Psoas muscle (tissue), 8 donors: Measurements from ENCODE around the gene CMTM5. TPM values are rescaled to one million over a fixed set of nuclear protein-coding genes. Genes with fewer than 3 reads are reported as not detected.
A peak's percentile ranks its signal among the peaks of the same experiment; 100 is the strongest.

Experiments
- ATAC-seq, 4 donors: fragments of 200-7000 bp; cut with Tn5 transposase; one replicate each; pipeline ENCODE4 v1.9.1; 2020; ENCODE audit warnings: moderate library complexity in 3 of 4, mild to moderate bottlenecking in 2 of 4
- DNase-seq, 2 donors: peaks; one replicate each; pipeline ENCODE4 v3.0.0-alpha.2; 2020
- H3K27ac ChIP-seq: fragments of 200-600 bp; one replicate; pipeline ENCODE4 v1.8.0; 2022
- H3K27me3 ChIP-seq, 3 donors: fragments of 200-600 bp in 1 of 3; one replicate each; pipeline versions ENCODE4 v1.6.1 to v1.8.0; 2013 to 2022; ENCODE audit warnings: low read length in 2 of 3, mild to moderate bottlenecking in 2 of 3, moderate library complexity in 1 of 3; ENCODE audit not compliant: insufficient read depth in 3 of 3
- H3K36me3 ChIP-seq, 2 donors: fragments of 200-600 bp in 1 of 2; one replicate each; pipeline versions ENCODE4 v1.6.1 to v1.8.0; 2013 to 2022; ENCODE audit warnings: low read depth in 1 of 2, mild to moderate bottlenecking in 1 of 2, moderate library complexity in 1 of 2; ENCODE audit not compliant: insufficient read depth in 1 of 2
- H3K4me1 ChIP-seq: fragments of 200-600 bp; one replicate; pipeline ENCODE4 v1.8.0; 2022
- H3K4me3 ChIP-seq: fragments of 200-600 bp; one replicate; pipeline ENCODE4 v1.8.0; 2022; ENCODE audit warnings: mild to moderate bottlenecking
- H3K9me3 ChIP-seq: fragments of 200-600 bp; one replicate; pipeline ENCODE4 v1.8.0; 2022
- WGBS, 3 donors: extraction: QIAGEN DNeasy Blood & Tissue Kit; methylation state at CpG; one replicate each; pipeline versions ENCODE4 v1.1.6 to v1.1.7; 2013; 5-methylcytosine and 5-hydroxymethylcytosine counted together
- intact Hi-C, 2 donors: fragments of 100-400 bp; cut with DNase I; formaldehyde crosslinking; loops; one replicate each; pipeline versions ENCODE4 v1.11.0 to v1.14.2; 2022
- long read RNA-seq, 2 donors: library from polyadenylated mRNA; unstranded; transcript quantifications; one replicate each; pipeline ENCODE4 v2.0.0, GENCODE V29; 2021
- polyA plus RNA-seq, 3 donors: library from polyadenylated mRNA; stranded (reverse); fragments of 200-250 nt; gene quantifications; one replicate each; pipeline ENCODE4 v1.2.3, GENCODE V29; 2013
- total RNA-seq, 4 donors: library from RNA; stranded (reverse); fragmentation: NEBNext Ultra II Directional in 2 of 4; extraction: Animal tissue kit (Norgen Biotek cat#: 25700) in 2 of 4; gene quantifications; one replicate each; pipeline versions ENCODE4 v1.2.1 to v1.2.4, GENCODE V29; 2021 to 2023
- TF ChIP-seq, protein P1 (sequence below): fragments of 200-600 bp; IDR thresholded peaks from one replicate; pipeline ENCODE4 v1.8.0; 2022; ENCODE audit warnings: antibody characterized with exemption
- donor health status: healthy with polysubstance abuse.
- donor health status: DM: no; HTN: no; CAD: no; lungs with moderate emphysema.
- donor health status: Bipolar disorder and iron deficiency.
- donor health status: healthy.
- donor health status: DM: yes; HTN: yes; CAD: no.
- donor health status: DM: no; HTN: no; CAD: no.
- donor health status: DM: no; HTN: no; CAD: no.
- donor health status: DM: yes; HTN: yes; CAD: no.

CMTM5 gene, protein sequence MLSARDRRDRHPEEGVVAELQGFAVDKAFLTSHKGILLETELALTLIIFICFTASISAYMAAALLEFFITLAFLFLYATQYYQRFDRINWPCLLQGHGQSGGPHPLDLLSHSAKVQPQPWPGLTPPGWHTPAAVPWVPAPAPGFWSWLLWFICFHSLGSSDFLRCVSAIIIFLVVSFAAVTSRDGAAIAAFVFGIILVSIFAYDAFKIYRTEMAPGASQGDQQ
- not detected for total RNA-seq
- polyA plus RNA-seq = under 1 TPM; 0.20 to 0.63 (median 0.32) TPM
- long read RNA-seq, donor 1 = 0 reads
- long read RNA-seq, donor 2 = 0 reads

DNA sequence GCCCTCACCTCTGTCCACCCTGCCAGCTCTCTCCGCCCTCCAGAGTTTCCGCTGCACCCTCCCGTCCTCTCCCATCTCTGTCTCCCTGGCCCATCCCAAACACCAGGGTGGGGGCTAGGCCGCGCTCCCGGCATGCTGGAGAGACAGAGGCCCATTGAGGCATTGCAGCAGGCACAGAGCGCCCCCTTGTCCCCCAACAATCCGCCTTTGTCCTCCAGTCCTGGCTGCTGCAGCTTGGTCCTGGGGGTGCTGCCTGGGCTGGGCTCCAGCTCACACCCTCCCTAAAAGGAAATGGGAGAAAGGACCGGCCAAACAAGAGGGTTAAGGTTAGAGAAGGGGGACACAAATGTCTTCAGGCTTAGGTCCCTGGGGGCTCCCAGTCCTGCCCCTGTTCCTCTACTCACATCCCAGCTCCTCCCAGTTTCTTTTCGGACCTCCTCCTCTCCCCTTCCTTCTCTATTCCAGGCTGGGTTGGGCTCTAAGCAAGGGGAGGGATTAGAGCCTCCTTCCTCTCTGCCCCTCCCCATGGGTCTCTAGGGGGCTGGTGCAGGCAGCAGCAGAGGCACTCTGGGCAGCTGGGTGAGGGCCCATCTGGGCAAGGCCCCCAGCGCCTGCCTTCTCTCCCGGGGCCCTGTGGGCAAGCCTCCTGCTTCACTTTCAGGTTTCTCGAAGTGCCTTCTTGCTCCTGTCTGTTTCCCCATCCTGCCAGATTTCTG is at the start of gene CMTM5:
TSS of gene CMTM5 (plus strand) at position 565 of the 716 bp plus-strand sequence. CDS start 206 bp downstream, outside the sequence.
- Histone ChIP-seq H3K4me3 (no peak within 1 kb of the TSS), H3K36me3 (peaks cover 0 to 12% of the 10 kb centered on the region in 2 donors), H3K27ac (no peak within 1 kb of the TSS), H3K4me1 (no peaks in the 10 kb centered on the region), H3K9me3 (no peaks in the 10 kb centered on the region), H3K27me3 (peaks cover 0 to 5% (median 0%) of the 10 kb centered on the region in 3 donors)
- intact Hi-C loops = loop anchor here in 1 of 2 donors (5.0 kb wide), 1 partner anchor 49 kb away; no protein-coding TSS in a partner anchor
- ATAC-seq (peak in 2 of 4 donors; percentile 5 to 8), DNase-seq (no peak)
- TF ChIP-seq, protein P1, sequence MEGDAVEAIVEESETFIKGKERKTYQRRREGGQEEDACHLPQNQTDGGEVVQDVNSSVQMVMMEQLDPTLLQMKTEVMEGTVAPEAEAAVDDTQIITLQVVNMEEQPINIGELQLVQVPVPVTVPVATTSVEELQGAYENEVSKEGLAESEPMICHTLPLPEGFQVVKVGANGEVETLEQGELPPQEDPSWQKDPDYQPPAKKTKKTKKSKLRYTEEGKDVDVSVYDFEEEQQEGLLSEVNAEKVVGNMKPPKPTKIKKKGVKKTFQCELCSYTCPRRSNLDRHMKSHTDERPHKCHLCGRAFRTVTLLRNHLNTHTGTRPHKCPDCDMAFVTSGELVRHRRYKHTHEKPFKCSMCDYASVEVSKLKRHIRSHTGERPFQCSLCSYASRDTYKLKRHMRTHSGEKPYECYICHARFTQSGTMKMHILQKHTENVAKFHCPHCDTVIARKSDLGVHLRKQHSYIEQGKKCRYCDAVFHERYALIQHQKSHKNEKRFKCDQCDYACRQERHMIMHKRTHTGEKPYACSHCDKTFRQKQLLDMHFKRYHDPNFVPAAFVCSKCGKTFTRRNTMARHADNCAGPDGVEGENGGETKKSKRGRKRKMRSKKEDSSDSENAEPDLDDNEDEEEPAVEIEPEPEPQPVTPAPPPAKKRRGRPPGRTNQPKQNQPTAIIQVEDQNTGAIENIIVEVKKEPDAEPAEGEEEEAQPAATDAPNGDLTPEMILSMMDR = no peak
- 38 to 41% (median 39%) methylated on average over 12 to 13 of the region's 13 CpGs for WGBS, 3 donors

DNA sequence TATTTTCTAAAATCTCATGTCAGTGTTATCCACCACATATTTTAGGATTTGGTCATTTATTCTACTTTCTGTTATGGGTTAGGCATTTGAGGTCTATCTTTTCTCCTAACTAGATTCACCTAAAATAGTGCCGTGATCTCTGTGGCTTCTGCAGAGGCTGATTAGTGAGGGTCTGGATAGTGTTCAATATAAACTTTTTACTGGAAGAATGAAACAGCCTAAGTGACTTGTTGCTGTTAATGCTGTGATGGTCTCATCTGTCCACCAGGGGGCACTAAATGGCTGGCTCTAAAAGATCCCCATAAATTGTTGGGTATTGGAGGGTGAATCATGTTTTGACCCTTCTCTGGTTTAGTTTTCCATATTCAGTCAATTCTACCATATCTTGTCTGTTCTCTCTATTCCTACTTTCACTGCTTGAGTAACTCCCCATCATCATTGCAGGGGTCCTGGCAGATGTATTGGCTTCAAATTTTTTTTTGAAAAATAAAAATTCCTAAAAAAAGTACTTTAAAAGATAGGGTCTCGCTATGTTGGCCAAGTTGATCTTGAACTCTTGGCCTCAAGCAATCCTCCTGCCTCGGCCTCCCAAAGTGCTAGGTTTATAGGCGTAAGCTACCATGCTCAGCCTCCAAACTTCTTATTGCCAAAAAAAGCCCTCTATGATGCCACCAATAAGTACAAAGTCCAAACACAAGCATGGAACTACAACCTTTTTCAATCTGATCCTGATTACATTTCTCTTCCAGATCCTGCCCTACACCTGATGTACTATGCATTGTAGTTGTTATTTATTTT is 48.7 kb upstream of the CMTM5 start:
- Histone ChIP-seq H3K9me3 (no peaks in the 10 kb centered on the region), H3K4me3 (no peak overlapping the region), H3K4me1 (peaks cover 6% of the 10 kb centered on the region), H3K27me3 (no peaks in the 10 kb centered on the region), H3K36me3 (peaks cover 5 to 29% of the 10 kb centered on the region in 2 donors), H3K27ac (no peak overlapping the region)
- WGBS, 3 donors = 40 to 43% (median 42%) methylated on average over 4 of the region's 4 CpGs
- TF ChIP-seq, protein P1 = peak; percentile 90
- DNase-seq (peak in 1 of 2 donors; percentile 47), ATAC-seq (peak; percentile 72 to 88 (median 76))
- intact Hi-C loops = loop anchor here (2.0 to 10.0 kb wide), 5 partner anchors 49 to 234 kb away; partner anchors contain the start of genes CMTM5 (in 1 of the 2), THTPA (in 1 of the 2) and ZFHX2 (in 1 of the 2)

DNA sequence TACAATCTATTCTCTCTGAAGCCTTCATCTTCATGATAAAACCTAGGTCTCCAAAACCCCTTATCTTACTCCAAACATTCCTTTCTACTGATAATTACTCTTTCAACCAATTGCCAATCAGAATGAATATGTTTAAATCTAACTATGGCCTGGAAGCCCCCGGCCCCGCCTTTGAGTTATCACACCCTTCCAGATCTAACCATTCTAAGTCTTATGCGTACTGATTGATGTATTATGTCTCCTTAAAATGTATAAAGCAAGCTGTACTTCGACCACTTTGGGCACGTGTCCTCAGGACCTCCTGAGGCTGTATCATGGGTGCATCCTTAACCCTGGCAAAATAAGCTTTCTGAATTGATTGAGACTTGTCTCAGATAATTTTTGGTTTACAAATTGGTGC is 41.2 kb upstream of the CMTM5 start:
- DNase-seq (no peak), ATAC-seq (no peak)
- intact Hi-C loops = no loop called here
- Histone ChIP-seq H3K27ac (no peak overlapping the region), H3K36me3 (no peaks in the 10 kb centered on the region), H3K27me3 (peaks cover 0 to 3% (median 0%) of the 10 kb centered on the region in 3 donors), H3K4me3 (no peak overlapping the region), H3K9me3 (no peaks in the 10 kb centered on the region), H3K4me1 (no peaks in the 10 kb centered on the region)
- TF ChIP-seq, protein P1 = no peak
- 84 to 86% (median 85%) methylated on average over 5 of the region's 5 CpGs for WGBS, 3 donors

DNA sequence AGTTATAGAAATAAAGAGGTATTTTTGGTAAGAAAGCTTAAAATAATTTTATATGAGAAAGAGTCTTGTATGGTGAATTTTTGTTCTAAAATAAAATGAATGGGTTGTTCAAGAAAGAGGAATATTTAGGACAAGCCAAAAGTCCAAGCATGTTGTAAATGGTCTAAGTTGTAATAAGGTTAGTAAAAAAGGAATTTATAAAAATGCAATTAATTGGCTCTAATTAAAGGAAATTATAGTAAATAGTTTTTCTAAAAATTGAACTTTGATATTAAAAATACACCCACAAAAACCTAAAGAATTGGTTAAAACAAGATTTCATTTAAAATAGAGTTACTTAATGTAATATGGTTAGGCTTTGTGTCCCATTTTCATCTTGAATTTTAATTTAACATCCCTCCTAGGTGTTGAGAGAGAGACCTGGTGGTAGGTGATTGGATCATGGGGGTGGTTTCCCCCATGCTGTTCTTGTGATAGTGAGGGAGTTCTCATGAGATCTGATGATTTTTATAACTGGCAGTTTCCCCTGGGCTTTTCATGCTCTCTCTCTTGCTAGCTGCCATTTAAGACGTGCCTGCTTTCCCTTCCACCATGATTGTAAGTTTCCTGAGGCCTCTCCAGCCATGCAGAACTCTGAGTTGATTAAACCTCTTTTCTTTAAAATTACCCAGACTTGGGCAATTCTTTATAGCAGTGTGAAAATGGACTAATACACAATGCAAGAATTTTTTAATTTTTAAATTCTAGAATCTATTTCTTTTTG is 37.2 kb upstream of the CMTM5 start:
- no peak overlapping the region for H3K4me3 ChIP-seq
- H3K36me3 ChIP-seq = no peaks in the 10 kb centered on the region
- no peak overlapping the region for H3K27ac ChIP-seq
- H3K9me3 ChIP-seq = no peaks in the 10 kb centered on the region
- H3K27me3 ChIP-seq = peaks cover 0 to 3% (median 0%) of the 10 kb centered on the region in 3 donors
- ATAC-seq (no peak), DNase-seq (no peak)
- intact Hi-C loops = no loop called here
- WGBS, 3 donors = 69 to 81% (median 76%) methylated on average over 1 of the region's 1 CpG
- TF ChIP-seq, protein P1 = no peak
- no peaks in the 10 kb centered on the region for H3K4me1 ChIP-seq
